HG03521 (cell line): ENCODE results near the gene MECR.

ENCODE experiments used
- ATAC-seq: cut with Tn5 transposase; IDR thresholded peaks from one replicate; pipeline ENCODE4 v1.9.1; 2021; ENCODE audit warnings: mild to moderate bottlenecking, moderate library complexity; ENCODE audit not compliant: unreplicated experiment

Gene MECR

DNA sequence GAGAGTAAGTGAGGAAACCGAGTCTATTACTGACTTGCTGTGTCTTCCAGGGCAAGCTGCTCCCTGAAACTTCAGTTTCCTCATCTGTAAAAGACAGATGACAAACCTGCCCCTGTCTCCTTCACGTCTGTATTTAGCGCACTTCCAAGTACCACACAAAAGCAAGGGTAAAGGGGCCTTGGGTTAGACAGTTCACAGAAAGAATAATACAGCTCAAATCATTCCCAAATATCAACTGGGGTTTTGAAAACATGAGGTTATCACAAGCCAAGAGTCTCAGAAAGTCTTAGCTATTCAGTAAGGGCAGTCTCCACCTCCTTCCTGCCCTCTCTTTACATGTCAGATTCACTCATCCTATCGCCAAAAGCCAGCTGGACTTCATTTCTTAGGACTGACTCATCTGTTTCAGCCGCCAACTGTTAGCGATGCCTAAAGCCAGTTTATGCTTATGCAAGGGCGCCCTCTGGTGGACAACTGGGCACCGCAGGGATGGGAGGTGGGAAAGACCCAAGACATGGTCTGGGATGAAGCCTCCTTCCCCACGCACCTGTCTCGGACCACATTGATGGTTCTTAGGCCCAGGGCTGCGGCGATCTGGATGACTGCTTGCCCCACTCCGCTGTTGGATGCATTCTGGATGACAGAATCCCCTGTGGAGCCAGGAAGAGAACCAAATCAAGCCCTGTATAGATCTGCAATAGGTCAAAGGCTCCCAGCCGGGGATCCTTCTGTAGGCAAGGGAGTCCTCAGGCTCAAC, 28.0 kb downstream of the MECR start:
- ATAC-seq: peak; percentile 69

DNA sequence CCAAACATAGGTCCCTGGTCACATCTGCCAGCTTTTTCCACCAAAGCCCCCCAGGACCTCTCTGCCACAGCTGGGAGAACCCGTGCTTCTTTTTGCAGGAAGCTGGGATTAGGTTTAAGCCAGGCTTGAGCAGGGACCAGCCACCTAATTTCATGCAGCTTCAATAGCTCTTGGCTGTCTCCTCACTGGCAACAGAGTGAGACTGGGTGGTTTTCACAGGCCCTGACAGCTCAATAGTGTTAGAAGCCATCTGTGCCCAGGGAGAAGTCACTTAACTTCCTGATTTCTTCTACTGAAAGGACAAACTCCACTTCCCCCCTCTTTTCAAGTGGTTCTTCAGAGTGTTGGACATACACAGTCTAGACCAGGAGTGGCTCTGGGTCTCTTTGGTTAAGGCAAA, 28.7 kb downstream of the MECR start:
- no peak for ATAC-seq

DNA sequence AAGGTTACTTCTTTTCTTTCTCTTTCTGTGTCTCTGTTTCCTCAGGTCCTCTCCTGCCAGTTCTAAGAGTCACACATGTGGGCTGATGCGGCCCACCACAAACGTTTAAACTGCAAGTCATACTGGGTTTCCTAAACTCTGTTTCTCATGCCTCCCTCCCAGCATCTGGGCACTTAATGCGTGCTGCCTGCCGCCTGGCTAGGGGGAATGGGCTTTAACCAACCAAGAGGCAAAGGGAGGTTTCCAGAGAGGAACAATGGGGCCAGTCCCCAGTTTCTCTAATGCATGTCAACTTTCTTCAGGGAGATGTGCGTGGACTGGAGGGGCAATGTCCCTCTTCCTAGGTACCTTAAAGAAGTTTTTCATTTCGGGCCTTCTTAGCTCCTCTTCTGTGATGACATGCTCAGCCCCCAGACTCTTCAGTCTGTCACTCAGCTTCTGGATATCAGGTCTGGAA, 29.1 kb downstream of the MECR start:
- no peak for ATAC-seq

DNA sequence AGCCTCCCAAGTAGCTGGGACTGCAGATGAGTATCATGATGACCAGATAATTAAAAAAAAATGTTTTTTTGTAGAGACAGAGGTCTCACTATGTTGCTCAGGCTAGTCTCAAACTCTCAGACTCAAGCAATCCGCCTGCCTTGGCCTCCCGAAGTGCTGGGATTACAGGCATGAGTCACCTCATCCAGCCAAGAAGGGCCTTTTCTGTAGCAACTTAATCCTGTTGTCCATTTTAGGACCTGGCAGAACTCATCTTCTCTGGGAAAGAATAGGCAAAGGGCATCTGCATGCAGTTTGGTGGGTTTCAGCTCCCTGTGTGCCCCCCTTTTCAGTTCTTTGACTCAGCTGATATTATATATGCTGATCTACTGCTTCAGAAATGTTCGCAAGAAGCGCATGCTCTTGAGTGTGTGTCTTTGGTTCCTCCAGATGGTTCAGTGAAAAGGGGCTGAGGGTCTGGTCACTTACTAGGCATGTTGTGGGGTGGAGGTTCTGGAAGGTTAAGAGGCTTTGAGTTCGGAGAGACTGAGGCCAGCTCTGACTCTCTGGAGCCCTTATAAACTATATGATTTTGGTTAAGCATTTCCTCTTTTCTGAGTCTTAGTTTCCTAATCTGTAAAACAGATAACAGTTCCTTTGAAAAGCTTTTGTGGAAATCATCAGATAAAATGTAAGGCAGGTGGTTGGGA, 29.7 kb downstream of the MECR start:
- no peak for ATAC-seq

DNA sequence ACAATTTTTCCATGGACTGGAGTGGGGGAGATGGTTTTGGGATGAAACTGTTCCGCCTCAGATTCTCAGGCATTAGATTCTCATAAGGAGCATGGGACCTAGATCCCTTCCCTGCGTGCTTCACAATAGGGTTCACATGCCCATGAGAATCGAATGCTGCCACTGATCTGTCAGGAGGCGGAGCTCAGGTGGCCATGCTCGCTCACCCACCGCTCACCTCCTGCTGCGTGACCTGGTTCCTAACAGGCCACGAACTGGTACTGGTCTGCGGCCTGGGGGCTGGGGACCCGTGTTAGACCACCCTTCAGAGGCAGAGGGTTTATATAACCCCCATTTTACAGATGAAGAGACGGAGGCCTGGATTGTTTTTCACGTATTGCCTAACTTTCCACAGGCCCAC, 32.7 kb downstream of the MECR start:
- ATAC-seq: no peak

DNA sequence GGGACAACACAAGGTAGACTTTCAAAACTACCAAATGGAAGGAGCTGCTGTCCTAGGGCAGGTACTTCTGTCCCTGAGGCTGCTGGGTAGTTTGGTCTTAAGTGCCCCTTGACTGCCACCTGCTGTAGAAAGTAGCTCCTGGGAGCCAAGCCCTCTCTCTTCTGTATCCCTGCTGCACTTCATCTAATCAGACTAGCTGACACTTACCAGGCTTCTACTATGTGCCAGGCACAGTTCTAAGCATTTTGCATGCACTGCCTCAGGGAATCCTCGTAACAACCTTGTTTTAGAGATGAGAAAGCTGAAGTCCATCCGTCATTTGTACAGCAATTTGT, 33.2 kb downstream of the MECR start:
- no peak for ATAC-seq

DNA sequence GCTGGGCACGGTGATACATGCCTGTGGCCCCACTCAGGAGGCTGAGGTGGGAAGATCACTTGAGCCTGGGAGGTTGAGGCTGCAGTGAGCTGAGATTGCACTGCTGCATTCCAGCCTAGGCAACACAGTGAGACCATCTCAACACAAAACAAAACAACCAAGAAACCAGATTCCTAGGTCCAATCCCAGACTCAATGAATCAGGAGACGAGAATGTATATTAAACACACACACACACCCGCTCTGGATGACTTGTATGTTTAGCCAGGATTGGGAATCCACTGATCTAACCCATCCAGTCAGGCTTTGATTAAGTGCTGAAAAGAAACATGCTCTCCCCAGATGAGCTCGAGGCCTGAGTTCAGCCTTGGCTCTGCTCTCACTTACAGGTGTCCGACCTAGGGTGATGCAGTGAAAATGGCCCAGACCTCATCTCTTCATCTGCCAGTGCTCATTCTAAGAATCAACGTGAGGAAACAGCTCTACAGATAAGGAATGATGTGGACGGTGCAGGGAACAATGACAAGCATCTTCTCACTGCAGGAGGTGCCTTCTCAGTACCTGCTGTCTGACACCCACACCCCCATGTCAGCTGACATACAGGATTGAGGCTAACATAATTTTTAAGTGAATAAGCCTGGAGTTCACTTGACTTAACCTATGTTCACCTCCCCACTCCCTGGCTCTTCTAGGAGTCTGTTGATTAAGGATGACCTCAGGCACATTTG, 33.7 kb downstream of the MECR start:
- ATAC-seq: no peak

DNA sequence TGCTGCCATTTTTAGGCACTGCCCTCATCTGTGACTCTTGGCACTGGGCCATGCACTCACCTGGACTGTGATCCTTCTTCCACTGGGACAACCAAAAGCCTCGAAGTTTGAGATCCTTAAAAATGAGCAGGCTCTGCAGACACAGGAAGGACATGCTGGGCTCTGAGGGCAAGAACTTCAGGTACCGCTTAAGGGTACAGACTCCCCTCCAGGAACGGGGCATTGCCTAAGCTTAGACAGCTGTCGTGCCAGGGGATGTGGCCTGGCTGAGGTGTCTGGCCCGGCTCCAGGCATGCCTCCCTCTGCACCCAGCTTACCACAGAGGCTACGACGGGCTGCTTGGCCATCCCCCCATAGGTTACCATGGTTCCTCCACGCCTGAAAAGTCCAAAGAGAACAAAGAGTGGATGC, 34.8 kb downstream of the MECR start:
- ATAC-seq: no peak

DNA sequence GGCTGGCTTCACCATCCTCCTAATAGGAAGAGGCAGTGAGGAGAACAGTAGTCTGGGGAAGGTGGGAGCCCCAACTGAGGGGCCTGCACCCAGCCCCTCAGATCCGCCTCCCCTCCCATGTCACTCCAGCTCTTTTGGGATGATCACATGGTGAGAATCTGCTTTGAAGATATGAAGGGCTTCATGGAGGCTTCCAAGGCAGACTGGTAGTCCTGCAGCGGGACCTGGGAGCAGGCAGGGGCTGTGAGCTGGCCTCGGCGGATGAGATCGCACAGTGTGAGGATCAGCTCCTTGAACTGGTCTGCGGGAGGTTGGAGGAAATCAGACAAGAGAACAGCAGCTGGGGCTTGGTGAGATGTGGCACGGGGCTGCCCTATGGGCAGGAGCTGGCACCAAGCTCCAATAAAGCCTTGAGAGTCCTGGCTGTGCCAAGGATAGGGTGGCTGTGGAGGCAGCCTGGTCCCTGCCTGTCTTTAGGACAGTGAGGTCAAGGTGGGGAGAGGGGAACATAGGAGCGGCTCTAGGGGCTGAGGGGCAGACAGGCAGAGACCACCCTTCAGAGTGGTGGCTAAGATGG, 36.8 kb downstream of the MECR start:
- no peak for ATAC-seq

DNA sequence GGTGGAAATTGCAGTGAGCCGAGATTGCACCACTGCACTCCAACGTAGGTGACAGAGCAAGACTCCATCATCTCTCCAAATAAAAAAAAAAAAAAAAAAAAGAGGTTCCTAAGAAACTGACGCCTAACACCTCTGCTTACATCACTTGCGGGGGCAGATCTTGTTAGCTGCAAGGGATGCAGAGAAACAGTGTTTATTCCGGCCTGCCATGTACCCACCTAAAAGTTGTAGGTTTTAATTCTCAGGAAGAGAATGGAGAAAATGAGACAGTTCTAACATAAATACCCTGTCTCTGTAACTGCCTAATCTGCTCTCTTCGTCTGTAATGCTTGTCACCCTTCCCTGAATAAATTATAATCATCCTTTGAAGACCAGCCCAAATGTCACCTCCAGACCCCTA, 40.0 kb downstream of the MECR start:
- no peak for ATAC-seq

DNA sequence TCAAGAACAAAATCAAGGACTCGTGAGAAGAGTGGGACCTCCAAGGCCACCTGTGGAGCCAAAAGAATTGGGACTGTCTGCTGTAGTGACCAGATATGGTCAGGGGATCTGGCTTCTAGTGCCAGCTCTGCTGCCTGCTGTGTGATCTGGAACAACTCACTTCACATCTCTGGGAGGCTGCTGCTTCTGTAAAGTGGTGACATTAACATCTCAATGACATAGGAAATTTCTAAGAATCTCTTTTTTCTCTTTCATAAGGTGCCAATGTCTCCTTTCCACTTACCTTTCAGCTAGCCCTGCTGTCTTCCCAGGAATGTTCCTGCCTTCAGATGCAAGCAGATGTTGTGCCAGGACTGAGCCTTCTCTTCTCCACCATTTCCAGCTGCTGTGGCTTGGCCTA, 44.0 kb downstream of the MECR start:
- ATAC-seq: no peak

DNA sequence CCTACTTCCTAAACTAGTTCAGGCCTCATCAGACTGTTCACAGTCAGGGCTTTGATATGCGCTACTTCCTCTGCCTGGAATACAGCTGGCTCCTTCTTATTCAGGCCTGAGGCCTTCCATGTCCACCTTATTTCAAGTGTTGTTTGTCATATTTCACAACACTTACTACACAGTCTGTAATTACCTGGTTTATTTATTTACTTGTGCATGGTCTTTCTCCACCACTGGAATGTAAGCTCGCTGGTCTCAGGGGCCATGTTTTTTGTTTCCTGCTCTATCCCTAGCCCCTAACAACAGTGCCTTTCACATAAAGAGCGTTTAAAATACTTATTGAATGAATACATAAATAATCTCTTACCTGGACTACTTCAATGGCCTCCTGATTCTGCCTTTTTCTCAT, 44.5 kb downstream of the MECR start:
- ATAC-seq: no peak

DNA sequence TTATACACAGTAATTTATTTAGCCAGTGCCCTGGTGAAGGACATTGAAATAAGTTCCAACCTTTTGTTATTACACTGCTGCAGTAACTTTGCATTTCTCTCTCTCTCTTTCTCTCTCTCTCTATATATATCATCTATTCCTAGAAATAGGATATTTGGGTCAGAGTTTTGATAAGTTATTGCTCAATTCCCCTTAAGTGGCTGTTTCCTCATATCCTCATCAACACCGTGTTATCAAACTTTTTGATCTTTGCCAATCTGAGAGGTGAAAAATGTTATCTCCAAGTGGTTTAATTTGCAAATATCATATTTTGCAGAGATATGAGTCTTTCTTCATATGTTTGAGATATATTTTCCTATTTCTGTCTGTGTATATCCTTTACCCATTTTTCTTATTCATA, 47.4 kb downstream of the MECR start:
- ATAC-seq: no peak

DNA sequence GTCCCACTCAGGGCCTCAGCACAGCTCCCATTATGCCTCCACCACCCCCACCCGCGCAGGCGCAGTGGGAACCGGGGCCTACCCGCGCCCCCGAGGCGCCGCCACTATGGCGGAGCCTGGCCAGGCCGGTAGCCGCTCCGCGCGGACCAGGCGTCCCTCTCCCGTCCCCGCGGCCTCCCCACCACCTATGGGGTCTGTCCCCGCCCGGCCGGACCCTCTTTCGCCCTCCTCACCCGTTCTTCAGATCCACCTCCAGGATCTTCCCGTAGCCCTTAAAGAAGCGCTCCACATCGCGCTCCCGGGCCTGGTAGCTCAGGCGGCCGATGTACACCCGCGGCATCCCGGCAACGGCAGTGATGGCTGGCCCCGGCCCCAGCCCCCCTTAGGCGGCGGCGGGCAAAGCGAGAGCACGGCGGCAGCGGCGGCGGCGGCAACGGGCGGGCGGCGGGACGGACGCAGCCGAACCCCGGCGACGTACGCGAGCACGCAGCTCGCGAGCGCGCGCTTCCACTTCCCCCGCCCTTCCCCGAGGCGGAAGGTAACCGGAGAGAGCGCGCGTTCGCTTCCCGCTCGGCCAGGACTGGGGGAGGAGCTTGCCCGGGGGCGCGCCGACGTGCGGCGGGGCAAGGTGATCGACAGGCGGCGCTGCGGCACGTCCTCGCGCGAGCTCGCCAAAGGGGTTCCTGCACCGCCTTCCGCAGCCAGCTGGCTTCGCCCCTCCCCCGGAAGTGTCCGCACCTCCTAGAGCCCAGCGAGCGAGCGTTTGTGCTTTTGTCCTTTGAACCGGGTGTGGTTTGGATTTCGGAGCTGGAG, 49.1 kb downstream of the MECR start, which contains the start of gene SRSF4:
Gene SRSF4 (minus strand): TSS at position 488 of the 813 bp plus-strand sequence. CDS start 148 bp downstream, at position 340.
- ATAC-seq: peak; percentile 91

DNA sequence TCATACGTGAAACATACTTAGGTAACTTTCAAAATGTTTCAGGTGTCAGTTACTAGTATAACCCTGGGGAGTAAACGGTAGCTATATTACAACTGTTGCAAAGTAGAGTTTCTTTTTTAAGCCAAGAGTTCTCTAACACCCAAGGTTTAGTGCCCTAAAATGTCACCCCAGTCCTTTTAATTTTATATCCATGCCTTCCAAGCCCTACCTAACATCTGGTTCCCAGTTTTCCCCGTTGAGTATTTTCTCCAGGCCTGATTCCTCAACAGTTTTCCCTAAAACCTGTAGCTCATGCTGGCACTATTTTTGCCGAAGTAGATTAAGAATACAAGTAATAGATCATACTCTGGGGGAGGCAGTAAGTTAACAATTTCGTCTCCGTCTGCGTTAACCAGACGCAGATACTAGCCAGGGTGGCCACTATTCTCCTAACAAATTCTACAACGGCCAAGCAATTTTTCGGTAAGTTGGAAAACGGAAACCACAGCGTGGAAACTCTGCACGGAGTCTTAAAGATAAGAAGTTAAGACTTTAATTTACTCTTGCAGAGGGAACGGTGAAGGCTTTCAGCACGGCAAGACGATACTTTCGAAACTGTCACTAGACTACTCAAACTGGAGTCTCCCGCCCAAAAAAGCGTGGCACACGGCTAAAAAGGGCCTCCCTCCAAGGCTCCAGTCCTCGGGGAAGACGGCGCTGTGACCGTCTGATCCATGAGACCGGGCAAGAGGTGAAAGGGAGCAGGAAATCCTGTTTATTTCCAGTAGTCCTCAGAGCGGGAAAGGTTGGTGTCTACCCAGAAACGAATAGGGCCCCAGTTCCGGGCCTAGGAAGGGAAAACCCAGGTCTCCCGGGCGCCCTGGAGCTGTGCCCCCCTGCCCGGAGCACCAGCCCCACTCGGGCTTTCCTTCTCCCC, 50.0 kb downstream of the MECR start:
- no peak for ATAC-seq

DNA sequence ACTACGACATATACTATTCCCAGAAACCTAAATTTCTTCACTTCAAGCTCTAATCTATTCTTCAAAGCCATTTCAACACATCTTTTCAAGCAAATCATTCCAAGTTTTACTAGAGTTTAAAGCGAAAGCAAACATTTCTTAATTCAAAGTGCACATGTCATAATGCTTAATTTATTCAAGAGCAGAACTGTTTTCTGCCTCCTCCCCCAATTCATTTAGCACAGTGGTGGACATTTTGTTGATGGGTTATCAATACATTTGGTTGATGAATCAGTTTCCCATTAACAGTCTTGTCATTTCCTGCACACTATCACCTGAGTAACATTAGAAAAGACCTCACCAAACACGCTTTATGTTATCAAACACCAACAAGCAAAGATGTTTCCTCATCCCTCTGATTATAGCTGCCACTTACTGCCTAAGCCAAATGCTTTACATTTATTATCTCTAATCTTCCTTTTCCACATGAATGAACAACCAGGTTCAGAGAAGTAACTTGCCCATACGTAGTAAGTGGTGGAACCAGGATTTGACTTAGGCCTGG, 51.0 kb downstream of the MECR start:
- no peak for ATAC-seq

DNA sequence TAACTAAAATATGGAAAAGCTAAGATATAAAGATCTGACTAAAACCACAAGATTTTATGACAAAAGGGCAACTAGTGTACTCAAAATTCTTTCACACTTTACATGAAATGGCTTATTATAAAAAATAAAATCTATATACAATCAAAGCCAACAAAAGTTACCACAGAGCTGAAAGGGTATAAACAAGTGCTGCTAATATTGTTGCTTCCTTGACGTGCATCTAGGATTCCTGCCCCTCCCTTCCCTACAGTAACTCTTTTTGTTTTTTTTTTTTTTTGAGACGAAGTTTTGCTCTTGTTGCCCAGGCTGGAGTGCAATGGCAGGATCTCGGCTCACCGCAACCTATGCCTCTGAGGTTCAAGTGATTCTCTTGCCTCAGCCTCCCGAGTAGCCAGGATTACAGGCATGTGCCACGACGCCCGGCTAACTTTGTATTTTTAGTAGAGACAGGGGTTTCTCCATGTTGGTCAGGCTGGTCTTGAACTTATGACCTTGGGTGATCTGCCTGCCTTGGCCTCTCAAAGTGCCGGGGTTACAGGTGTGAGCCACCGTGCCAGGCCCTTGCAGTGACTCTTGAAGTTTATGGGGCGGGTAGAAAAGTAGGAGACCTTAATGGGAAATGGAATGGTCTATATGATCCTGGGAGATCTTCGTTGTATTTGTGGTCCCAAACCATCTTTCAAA, 53.6 kb downstream of the MECR start:
- ATAC-seq: no peak

DNA sequence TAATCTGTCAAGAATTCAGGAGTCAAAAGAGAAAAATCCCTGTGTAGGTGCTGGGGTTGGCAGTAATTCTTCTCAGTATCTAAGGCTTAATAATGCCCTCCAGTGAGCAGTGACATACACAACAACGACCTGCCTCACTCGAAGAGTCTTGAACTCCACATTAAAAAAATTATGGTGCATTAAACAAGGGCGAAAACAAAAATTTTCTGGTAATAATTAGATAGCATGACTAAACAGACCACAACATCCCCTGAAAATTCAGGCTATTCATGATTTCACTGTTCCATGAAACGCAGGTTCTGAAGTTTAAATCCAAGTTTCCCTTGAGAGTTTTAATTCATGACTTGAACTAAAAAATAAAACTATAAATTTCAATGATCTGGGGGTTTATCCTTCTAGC, 54.2 kb downstream of the MECR start:
- ATAC-seq: no peak

DNA sequence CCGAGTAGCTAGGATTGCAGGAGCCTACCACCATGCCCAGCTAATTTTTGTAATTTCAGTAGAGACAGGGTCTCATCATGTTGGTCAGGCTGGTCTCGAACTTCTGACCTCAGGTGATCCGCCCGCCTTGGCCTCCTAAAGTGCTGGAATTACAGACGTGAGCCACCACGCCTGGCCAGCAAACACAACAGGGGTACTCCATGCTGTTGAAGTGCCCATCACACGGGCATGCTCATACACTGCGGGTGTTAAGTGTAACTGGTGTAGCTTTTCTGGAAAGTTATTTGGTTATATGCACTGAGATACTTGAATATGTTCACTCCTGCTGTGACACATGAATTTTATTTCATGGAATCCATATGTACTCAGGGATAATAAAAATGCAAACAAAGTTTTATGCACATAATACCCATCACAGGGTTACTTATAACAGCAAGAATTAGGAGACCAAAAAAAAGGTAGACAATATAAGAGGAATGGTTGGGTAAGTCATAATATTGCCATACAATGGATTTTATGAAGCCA, 58.3 kb downstream of the MECR start:
- no peak for ATAC-seq
